ENCODE data around the gene LBP.
"Not testable (repeated sequence)": the region's sequence is repeated elsewhere in the genome, so short reads cannot be mapped to it uniquely, and the experiment has no call there.

The LBP gene

DNA sequence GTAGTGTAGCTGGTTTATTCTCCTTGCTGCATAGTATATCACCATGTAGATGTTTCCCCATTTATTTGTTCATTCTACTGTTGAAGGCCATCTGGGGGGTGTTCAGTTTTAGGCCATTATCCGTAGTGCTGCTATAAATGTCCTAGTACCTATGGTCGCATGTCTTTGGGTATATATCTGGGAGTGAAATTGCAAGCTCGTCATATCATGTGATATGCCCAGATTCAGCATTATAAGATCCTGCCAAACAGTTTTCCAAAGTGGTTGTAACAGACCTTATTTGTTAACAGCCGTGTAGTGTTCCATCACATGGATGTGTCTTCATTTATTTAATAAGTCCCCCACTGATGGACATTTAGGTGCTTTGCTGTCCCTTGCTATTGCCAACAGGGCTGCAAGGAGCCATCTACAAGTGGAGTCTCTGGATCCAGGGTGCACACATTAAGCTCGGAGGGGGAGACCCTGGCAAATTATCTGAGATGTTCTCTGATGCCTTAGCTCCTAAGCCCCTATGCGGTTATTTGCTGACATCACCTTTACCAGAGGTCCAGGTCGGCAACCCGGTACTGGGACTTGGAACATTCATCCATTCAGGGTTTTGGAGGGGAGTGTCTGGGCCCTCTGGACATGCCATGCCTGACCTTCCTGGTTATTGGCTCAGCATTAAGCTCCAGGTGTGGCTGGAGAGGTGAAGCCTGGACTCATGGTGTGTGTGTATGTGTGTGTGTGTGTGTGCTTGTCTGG lies 16.9 kb downstream of the LBP start:
- in situ Hi-C loops (cut with HindIII; ENCODE audit: low pct_unique_long_range_greater_than_20kb, low sequenced_read_pairs) = no loop called here
- TF ChIP-seq JUND (IDR thresholded peaks at IDR 0.05; ENCODE audit: low read depth) = no peak

DNA sequence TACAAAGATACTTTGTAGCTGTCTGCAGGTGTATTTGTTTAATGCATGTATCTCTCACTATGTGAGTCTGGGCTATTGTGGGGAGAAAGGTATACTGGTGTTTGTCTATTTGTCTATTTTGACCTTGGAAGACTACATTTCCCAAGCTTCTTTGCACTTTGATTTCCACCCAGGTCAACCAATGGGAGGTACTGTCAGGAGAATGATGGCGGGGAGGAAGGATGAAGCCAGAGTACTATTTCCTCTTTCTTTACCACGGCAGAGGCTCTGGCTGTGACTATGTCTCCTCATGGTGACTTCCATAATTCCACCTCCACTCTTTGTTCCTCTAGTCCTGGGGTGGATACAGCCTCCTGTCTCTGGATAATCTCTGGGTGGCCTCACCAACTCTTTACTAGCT lies 23.1 kb downstream of the LBP start:
- peak; percentile 65 to 69 for DNase-seq (ENCODE audit: low read depth in 1 of 2, low spot score in 1 of 2)
- in situ Hi-C loops (cut with HindIII; ENCODE audit: low pct_unique_long_range_greater_than_20kb, low sequenced_read_pairs) = no loop called here
- no peak for TF ChIP-seq JUND (IDR thresholded peaks at IDR 0.05; ENCODE audit: low read depth)

More for the DNA sequence above, 16.9 kb downstream of the LBP start:
- DNase-seq (ENCODE audit: low read depth in 1 of 2, low spot score in 1 of 2) = no peak

DNA sequence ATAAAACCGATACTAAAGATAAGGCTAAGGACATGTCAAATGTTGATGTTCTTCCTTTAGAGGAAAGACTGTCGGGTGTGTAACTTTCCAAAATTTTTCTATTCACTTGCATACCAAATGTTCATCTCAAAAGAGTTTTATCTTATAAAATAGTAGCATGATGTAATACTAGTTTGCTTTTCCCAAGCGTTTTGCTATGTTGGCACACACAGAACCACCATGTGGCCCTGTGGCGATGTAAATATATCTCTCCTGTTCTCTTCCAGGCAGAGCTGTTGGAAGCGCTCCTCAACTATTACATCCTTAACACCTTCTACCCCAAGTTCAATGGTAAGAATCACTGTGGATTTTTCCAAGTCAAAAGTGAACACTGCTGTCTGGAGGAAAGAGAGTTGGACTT lies 26.5 kb downstream of the LBP start:
- in situ Hi-C loops (cut with HindIII; ENCODE audit: low pct_unique_long_range_greater_than_20kb, low sequenced_read_pairs) = no loop called here
- no peak for TF ChIP-seq JUND (IDR thresholded peaks at IDR 0.05; ENCODE audit: low read depth)
- no peak for DNase-seq (ENCODE audit: low read depth in 1 of 2, low spot score in 1 of 2)

DNA sequence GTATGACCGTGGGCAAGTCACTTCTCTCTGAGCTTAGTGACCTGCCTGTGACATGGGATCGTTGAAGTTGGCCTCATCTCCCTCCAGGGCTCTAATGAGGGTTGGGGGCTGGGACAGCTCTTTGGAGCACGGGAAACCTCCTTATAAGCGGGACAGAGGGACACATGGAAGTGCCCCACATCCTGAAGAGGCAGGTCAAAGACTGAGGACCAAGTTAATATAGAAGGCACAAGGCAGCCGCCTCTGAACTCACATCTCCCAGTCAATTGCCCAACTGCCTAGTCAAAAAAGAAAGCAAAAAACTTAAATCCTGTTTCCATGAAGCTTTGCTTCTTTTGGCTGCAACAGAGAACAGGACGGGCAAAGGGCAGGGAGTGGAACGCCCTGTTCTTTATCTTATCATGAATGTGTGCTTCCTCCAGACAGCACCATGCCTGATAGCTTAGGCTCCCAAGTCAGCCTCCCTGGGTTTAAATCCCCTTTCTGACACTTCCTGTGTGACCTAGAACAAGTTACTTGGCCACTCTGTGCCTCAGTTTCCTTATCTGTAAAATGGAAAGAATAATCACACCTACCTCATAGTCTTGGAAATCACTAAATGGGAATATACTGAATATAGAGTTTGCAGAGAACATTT lies 27.1 kb downstream of the LBP start:
- TF ChIP-seq JUND (IDR thresholded peaks at IDR 0.05; ENCODE audit: low read depth) = no peak
- in situ Hi-C loops (cut with HindIII; ENCODE audit: low pct_unique_long_range_greater_than_20kb, low sequenced_read_pairs) = no loop called here
- no peak for DNase-seq (ENCODE audit: low read depth in 1 of 2, low spot score in 1 of 2)

DNA sequence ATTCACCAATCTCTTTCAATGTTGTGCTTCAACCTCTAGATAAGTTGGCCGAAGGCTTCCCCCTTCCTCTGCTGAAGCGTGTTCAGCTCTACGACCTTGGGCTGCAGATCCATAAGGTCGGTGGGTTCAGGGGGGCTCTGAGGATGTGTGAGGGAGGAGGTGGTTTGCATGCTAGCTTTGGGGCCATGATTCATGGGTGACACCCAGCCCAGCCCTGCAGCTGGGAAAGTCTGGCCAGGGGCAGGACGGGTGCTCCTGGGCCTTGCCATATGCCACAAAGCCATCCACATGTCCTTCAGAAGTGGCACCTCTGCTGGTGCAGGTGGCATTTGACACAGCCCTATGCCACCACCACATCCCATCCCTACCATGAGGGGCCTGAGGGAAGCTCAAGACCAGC lies 27.6 kb downstream of the LBP start:
- no peak for TF ChIP-seq JUND (IDR thresholded peaks at IDR 0.05; ENCODE audit: low read depth)
- in situ Hi-C loops (cut with HindIII; ENCODE audit: low pct_unique_long_range_greater_than_20kb, low sequenced_read_pairs) = no loop called here

DNA sequence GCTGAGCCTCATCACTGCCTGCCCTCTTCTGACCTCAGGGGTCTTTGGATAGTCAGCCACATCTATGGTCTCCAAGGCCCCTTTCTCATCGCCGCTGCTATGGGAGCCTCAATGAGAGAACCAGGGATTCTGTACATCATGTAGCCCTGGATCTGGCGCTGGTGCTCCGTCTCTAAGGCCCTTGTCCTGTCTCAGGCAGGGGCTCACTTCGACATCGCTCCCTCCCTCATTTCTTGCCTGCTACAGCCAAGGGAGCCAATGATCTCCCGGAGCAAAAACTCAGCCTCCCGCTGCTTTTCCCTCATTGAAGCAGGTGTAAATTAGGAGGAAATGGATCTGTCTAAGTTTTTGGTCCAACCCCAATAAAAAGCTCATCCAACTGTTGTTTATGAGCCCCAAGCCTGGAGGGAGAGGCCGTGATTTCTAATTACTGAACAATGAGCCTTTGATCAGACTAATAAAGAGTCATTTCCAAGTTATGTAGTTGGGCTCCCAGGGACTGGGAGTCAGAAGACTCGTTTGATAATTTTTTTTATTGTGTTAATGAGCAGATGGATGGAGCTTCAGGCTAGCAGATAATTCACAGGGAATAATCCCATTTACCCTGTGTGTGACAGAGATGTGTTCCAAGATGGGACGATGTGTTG lies 30.9 kb downstream of the LBP start:
- in situ Hi-C loops (cut with HindIII; ENCODE audit: low pct_unique_long_range_greater_than_20kb, low sequenced_read_pairs) = no loop called here
- no peak for TF ChIP-seq JUND (IDR thresholded peaks at IDR 0.05; ENCODE audit: low read depth)
- no peak for DNase-seq (ENCODE audit: low read depth in 1 of 2, low spot score in 1 of 2)

More for the DNA sequence above, 27.6 kb downstream of the LBP start:
- no peak for DNase-seq (ENCODE audit: low read depth in 1 of 2, low spot score in 1 of 2)

DNA sequence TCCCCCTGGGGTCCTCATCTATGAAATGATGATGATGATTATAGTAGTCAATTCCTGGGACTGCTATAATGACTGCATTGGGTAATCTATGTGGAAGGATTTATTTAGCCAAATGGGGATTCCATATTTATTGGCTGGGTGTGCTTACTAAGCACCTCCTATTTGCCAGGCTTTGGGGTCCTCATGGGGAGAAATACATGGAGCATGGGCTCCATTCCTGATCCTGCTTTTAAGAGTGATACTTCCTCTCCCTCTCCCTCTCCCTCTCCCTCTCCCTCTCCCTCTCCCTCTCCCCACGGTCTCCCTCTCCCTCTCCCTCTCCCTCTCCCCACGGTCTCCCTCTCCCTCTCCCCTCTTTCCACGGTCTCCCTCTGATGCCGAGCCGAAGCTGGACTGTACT lies 31.6 kb downstream of the LBP start:
- in situ Hi-C loops (cut with HindIII; ENCODE audit: low pct_unique_long_range_greater_than_20kb, low sequenced_read_pairs); DNase-seq (ENCODE audit: low read depth in 1 of 2, low spot score in 1 of 2): not testable (repeated sequence)

DNA sequence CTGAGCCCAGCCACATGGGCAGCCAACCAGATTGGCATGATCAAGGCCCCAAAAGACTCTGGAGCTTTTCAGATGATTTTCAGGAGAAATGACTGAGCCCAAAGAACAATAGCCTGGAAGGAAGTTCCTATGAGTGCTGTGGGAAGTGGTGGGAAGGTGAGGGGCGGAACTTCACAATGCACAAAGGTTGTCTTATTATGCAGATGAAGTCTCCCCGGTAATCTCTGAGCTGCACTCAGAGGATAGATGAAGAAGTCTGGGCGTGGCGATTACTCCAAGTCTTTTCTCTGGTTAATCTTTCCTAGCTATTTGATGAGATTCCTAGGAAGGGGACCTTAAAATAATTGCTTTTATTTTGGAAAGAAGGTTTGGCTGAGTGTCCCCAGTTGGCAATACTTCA lies 36.9 kb downstream of the LBP start:
- in situ Hi-C loops (cut with HindIII; ENCODE audit: low pct_unique_long_range_greater_than_20kb, low sequenced_read_pairs) = no loop called here
- no peak for TF ChIP-seq JUND (IDR thresholded peaks at IDR 0.05; ENCODE audit: low read depth)
- DNase-seq (ENCODE audit: low read depth in 1 of 2, low spot score in 1 of 2) = no peak

DNA sequence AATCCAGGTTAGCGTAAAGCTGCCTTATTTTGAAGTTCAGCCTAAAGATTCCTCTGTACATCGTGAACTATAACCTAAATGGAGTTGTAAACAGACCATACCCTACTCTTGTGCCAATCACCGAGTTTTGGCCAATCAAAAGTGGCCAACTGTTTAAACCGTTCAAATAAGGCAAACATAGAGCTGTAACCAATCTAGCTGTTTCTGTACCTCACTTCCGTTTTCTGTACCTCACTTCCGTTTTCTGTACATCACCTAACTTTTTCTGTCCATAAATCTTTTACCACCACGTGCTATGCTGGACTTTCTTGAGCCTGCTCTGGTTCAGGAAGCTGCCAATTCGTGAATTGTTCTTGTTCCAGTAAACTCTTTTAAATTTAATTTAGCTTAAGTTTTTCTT lies 39.7 kb downstream of the LBP start:
- no peak for TF ChIP-seq JUND (IDR thresholded peaks at IDR 0.05; ENCODE audit: low read depth)
- DNase-seq (ENCODE audit: low read depth in 1 of 2, low spot score in 1 of 2) = no peak
- in situ Hi-C loops (cut with HindIII; ENCODE audit: low pct_unique_long_range_greater_than_20kb, low sequenced_read_pairs) = no loop called here

DNA sequence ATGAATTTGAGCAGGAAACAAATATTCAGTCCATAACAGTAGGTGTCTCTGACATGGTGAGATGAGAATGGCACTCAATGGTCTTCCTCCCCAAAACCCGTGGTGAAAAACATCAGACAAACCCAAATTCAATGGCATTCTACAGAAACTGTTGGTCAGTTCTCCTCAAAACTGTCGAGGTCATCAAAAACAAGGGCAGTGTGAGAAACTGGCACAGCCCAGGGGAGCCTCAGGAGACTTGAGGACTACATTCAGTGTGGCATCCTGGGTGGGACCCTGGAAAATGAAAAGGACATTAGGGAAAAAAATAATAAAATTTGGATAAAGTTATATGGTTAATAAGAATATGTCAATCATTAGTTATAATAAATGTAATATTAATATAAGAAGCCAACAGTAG lies 40.6 kb downstream of the LBP start:
- in situ Hi-C loops (cut with HindIII; ENCODE audit: low pct_unique_long_range_greater_than_20kb, low sequenced_read_pairs) = no loop called here
- DNase-seq (ENCODE audit: low read depth in 1 of 2, low spot score in 1 of 2) = no peak
- no peak for TF ChIP-seq JUND (IDR thresholded peaks at IDR 0.05; ENCODE audit: low read depth)

DNA sequence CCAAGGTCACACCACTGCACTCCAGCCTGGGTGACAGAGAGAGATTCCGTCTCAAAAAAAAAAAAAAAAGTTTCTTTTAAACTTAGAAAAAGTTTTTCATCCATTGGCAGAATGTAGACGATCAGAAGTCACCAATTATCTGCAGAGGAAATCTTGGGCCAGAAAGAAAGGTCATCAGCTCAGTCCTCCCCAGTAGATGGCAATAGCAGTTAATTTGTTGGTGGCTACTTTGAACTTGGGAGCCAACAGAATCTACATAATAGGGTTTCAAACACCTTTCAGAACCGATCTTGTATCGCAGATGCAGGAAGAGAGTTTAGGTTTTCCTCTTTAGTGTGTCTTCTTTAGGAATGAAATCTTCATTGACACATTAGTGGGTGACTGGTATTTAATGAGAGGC lies 41.7 kb downstream of the LBP start:
- TF ChIP-seq JUND (IDR thresholded peaks at IDR 0.05; ENCODE audit: low read depth) = no peak
- in situ Hi-C loops (cut with HindIII; ENCODE audit: low pct_unique_long_range_greater_than_20kb, low sequenced_read_pairs) = no loop called here
- no peak for DNase-seq (ENCODE audit: low read depth in 1 of 2, low spot score in 1 of 2)

DNA sequence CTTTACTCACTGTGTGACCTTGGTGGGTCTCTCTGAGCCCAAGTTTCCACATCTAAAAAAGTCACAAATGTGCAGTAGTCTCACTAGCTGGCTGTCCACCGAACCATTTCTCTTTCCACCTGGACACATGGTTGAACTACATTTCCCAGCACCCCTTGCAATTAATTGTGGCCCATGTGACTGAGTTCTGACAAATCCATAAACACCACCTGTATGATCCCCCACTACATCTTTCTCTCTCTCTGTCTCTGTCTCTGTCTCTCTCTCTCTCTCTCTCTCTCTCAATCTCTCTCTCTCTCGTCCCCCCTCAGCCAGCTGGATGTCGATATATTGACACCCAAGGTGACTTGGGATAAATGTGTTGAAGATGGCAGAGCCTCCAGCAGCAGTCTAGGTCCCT lies 46.1 kb downstream of the LBP start:
- in situ Hi-C loops (cut with HindIII; ENCODE audit: low pct_unique_long_range_greater_than_20kb, low sequenced_read_pairs) = no loop called here
- no peak for TF ChIP-seq JUND (IDR thresholded peaks at IDR 0.05; ENCODE audit: low read depth)
- peak; percentile 46 to 61 for DNase-seq (ENCODE audit: low read depth in 1 of 2, low spot score in 1 of 2)

DNA sequence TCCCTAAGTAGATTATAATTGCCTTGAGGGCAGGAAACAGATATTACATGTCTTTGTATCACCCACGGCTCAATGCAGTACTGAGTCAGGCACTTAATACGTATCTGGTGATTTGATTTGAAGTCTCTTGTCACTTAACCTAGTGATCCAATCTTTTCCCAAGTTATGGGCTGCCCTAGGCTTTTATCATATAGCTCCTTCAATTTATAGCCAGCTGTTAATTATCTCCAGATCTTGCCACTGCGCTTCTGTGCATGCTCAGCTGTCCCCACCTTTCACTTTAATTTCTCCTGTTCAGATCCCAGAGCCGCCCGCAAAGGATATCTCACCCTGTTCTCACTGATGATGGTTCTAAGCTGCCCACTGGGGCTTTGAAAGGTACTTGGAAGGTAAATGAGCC lies 47.0 kb downstream of the LBP start:
- TF ChIP-seq JUND (IDR thresholded peaks at IDR 0.05; ENCODE audit: low read depth) = no peak
- in situ Hi-C loops (cut with HindIII; ENCODE audit: low pct_unique_long_range_greater_than_20kb, low sequenced_read_pairs) = no loop called here
- no peak for DNase-seq (ENCODE audit: low read depth in 1 of 2, low spot score in 1 of 2)
